Keratinocyte (primary cell): Measurements from ENCODE around the gene RTCA. TPM values are rescaled to one million over a fixed set of nuclear protein-coding genes. Genes with fewer than 3 reads are reported as not detected.
"Not testable (repeated sequence)": the region's sequence is repeated elsewhere in the genome, so short reads cannot be mapped to it uniquely, and the experiment has no call there.

Source experiments
- DNase-seq: peaks from one replicate; pipeline ENCODE4 v3.0.0-alpha.2; 2011; ENCODE audit warnings: low read depth, missing footprints, low spot score
- FAIRE-seq: peaks from 2 replicates; lab custom pipeline; 2011; peaks lifted over from hg19 to GRCh38; lab: Jason Lieb, UNC
- H2AFZ ChIP-seq: 2 replicates; pipeline ENCODE4 v1.6.0; 2012; ENCODE audit warnings: low read length, control low read depth, inconsistent platforms; ENCODE audit not compliant: control insufficient read depth
- H3K27ac ChIP-seq: 2 replicates; pipeline ENCODE4 v1.5.1; 2011; ENCODE audit warnings: low read length; ENCODE audit not compliant: control insufficient read depth, insufficient read depth
- H3K27me3 ChIP-seq: 3 replicates; pipeline ENCODE4 v1.6.0; 2011; ENCODE audit warnings: low read length; ENCODE audit not compliant: control insufficient read depth, insufficient read depth; ENCODE audit errors: extremely low read depth
- H3K36me3 ChIP-seq, 2 experiments: 2 replicates in 1 of 2; 3 replicates in 1 of 2; pipeline ENCODE4 v1.5.1; 2011; ENCODE audit warnings: low read length in 2 of 2, mild to moderate bottlenecking in 1 of 2; ENCODE audit not compliant: control insufficient read depth in 2 of 2, insufficient read depth in 2 of 2; ENCODE audit errors: extremely low read depth in 1 of 2
- H3K4me1 ChIP-seq: 3 replicates; pipeline ENCODE4 v1.5.1; 2011; ENCODE audit warnings: low read length; ENCODE audit not compliant: control insufficient read depth, insufficient read depth; ENCODE audit errors: extremely low read depth
- H3K4me2 ChIP-seq: 3 replicates; pipeline ENCODE4 v1.6.0; 2011; ENCODE audit warnings: low read depth, low read length; ENCODE audit not compliant: control insufficient read depth, insufficient read depth; ENCODE audit errors: extremely low read depth
- H3K4me3 ChIP-seq, 3 experiments: fragments of 200-600 bp in 1 of 3; sonication (generic) in 1 of 3; 2 replicates in 2 of 3; 3 replicates in 1 of 3; pipeline ENCODE4 v1.5.1; 2011 to 2016; ENCODE audit warnings: low read length in 3 of 3, mild to moderate bottlenecking in 3 of 3, control low read depth in 2 of 3, inconsistent platforms in 1 of 3, low read depth in 1 of 3, mixed read lengths in 1 of 3, mixed run types in 1 of 3, moderate library complexity in 1 of 3; ENCODE audit not compliant: control insufficient read depth in 2 of 3, insufficient read depth in 2 of 3; ENCODE audit errors: extremely low read depth in 1 of 3
- H3K79me2 ChIP-seq: 2 replicates; pipeline ENCODE4 v1.6.0; 2012; ENCODE audit warnings: low read length; ENCODE audit not compliant: control insufficient read depth, insufficient read depth
- H3K9ac ChIP-seq: 3 replicates; pipeline ENCODE4 v1.6.0; 2011; ENCODE audit warnings: low read length; ENCODE audit not compliant: control insufficient read depth, insufficient read depth; ENCODE audit errors: extremely low read depth
- H3K9me1 ChIP-seq: 3 replicates; pipeline ENCODE4 v1.6.0; 2011; ENCODE audit warnings: low read length; ENCODE audit not compliant: control insufficient read depth, insufficient read depth; ENCODE audit errors: extremely low read depth
- H3K9me3 ChIP-seq: 2 replicates; pipeline ENCODE4 v1.5.1; 2012; ENCODE audit warnings: low read depth, low read length; ENCODE audit not compliant: control insufficient read depth
- H4K20me1 ChIP-seq: 3 replicates; pipeline ENCODE4 v1.6.0; 2011; ENCODE audit warnings: low read length; ENCODE audit not compliant: control insufficient read depth, insufficient read depth; ENCODE audit errors: extremely low read depth
- CTCF ChIP-seq, 3 experiments: IDR thresholded peaks in 1 of 3; conservative IDR thresholded peaks in 1 of 3; optimal IDR thresholded peaks in 1 of 3; 2 replicates in 2 of 3; 3 replicates in 1 of 3; pipeline versions ENCODE3 to v1.5.1; 2011; ENCODE audit warnings: low read length in 3 of 3, mild to moderate bottlenecking in 3 of 3, moderate library complexity in 2 of 3, control low read depth in 1 of 3, inconsistent platforms in 1 of 3; ENCODE audit not compliant: insufficient read depth in 2 of 3; ENCODE audit errors: extremely low read depth in 1 of 3
- EZH2 ChIP-seq: IDR thresholded peaks from one replicate; pipeline ENCODE4 v1.6.1; 2012; ENCODE audit warnings: inconsistent platforms, mild to moderate bottlenecking, low read length, moderate library complexity
- dilution Hi-C: fragments of 300-500 bp; cut with MboI; formaldehyde crosslinking; loops from one replicate; pipeline ENCODE4 v1.7.0; 2020; ENCODE audit warnings: low sequenced_read_pairs; ENCODE audit not compliant: extremely low pct_ligation_motif_present
- polyA plus RNA-seq, 5 experiments: library from polyadenylated mRNA; depleted of rRNA in 3 of 5; stranded (reverse) in 3 of 5; stranded (forward) in 1 of 5; unstranded in 1 of 5; fragments of >200 nt; gene quantifications; 1 replicate in 1 of 5; 2 replicates in 3 of 5; 3 replicates in 1 of 5; pipeline versions ENCODE4 v1.2.1 to v1.2.3, GENCODE V29; 2011 to 2012; ENCODE audit warnings: missing spikeins in 2 of 5, low read depth in 1 of 5, low replicate concordance in 1 of 5

Gene RTCA
- polyA plus RNA-seq, 1 donor (not counting 4 experiments of a cell fraction or from before 2014, with no cell fraction given) = 52.0 TPM

- FAIRE-seq = no peak
Measured at GRCh38 chr1:100325415-100326324, 59.7 kb downstream of the RTCA start.

GRCh38 chr1:100326325-100326670, 60.3 kb downstream of the RTCA start:
- H4K20me1 ChIP-seq, H3K79me2 ChIP-seq, H3K36me3 ChIP-seq, H3K9ac ChIP-seq, DNase-seq, H3K4me2 ChIP-seq, H3K27me3 ChIP-seq, H3K9me1 ChIP-seq, H2AFZ ChIP-seq, H3K9me3 ChIP-seq, H3K4me3 ChIP-seq, H3K4me1 ChIP-seq, dilution Hi-C loops, FAIRE-seq, H3K27ac ChIP-seq: not testable (repeated sequence)

More at GRCh38 chr1:100325415-100326324, 59.7 kb downstream of the RTCA start:
- no peak overlapping the region for H3K4me2 ChIP-seq
- H3K9me3 ChIP-seq = no peaks in the 10 kb centered on the region
- H3K79me2 ChIP-seq = no peaks in the 10 kb centered on the region
- H3K27ac ChIP-seq = no peak overlapping the region
- H3K9me1 ChIP-seq = no peaks in the 10 kb centered on the region
- dilution Hi-C loops = no loop called here
- no peak for TF ChIP-seq EZH2
- no peak for TF ChIP-seq CTCF (optimal IDR thresholded peaks at IDR 0.05 in 1 of 3, IDR thresholded peaks at IDR 0.05 in 1 of 3, conservative IDR thresholded peaks at IDR 0.05 in 1 of 3; ENCODE audit: extremely low read depth in 1 of 3, insufficient read depth in 2 of 3, low read length in 3 of 3)
- no peak overlapping the region for H2AFZ ChIP-seq
- no peak overlapping the region for H3K4me3 ChIP-seq
- no peaks in the 10 kb centered on the region for H3K36me3 ChIP-seq
- no peaks in the 10 kb centered on the region for H4K20me1 ChIP-seq
- H3K27me3 ChIP-seq = no peaks in the 10 kb centered on the region
- H3K9ac ChIP-seq = no peak overlapping the region
- no peak for DNase-seq
- H3K4me1 ChIP-seq = no peaks in the 10 kb centered on the region
